GM18511 (cell line): ENCODE results near the gene CHD9.
"Not testable (repeated sequence)": the region's sequence is repeated elsewhere in the genome, so short reads cannot be mapped to it uniquely, and the experiment has no call there.

Experiments used
- ATAC-seq: cut with Tn5 transposase; IDR thresholded peaks from one replicate; pipeline ENCODE4 v1.9.1; 2021; ENCODE audit warnings: mild to moderate bottlenecking, moderate library complexity; ENCODE audit not compliant: unreplicated experiment

Gene CHD9

GRCh38 chr16:53045341-53046220, 9.2 kb upstream of the CHD9 start:
- ATAC-seq = no peak

- ATAC-seq = not testable (repeated sequence)
Observed at GRCh38 chr16:53047515-53047914, 7.3 kb upstream of the CHD9 start.

GRCh38 chr16:53048139-53048915, 6.5 kb upstream of the CHD9 start:
- ATAC-seq = no peak

GRCh38 chr16:53051255-53051654, 3.5 kb upstream of the CHD9 start:
- not testable (repeated sequence) for ATAC-seq

GRCh38 chr16:53052519-53053501, 2.0 kb upstream of the CHD9 start, which contains the start of gene CHD9NB:
Gene CHD9NB (minus strand): TSS chr16:53052897. CDS start chr16:53044158, 8,739 bp downstream.
- peak; percentile 27 for ATAC-seq

GRCh38 chr16:53053967-53054669, 673 bp upstream of the CHD9 start:
- peak; percentile 56 for ATAC-seq

GRCh38 chr16:53055541-53056391, 975 bp downstream of the CHD9 start:
- ATAC-seq = no peak

GRCh38 chr16:53056392-53056881, 1.6 kb downstream of the CHD9 start:
- no peak for ATAC-seq

GRCh38 chr16:53057658-53058057, 2.9 kb downstream of the CHD9 start:
- no peak for ATAC-seq

- no peak for ATAC-seq
Observed at GRCh38 chr16:53058441-53058840, 3.6 kb downstream of the CHD9 start.

GRCh38 chr16:53058882-53059281, 4.1 kb downstream of the CHD9 start:
- ATAC-seq = no peak

- no peak for ATAC-seq
Observed at GRCh38 chr16:53059672-53060071, 4.9 kb downstream of the CHD9 start.

GRCh38 chr16:53061256-53061655, 6.5 kb downstream of the CHD9 start:
- peak; percentile 30 for ATAC-seq

GRCh38 chr16:53061701-53062159, 6.9 kb downstream of the CHD9 start:
- peak; percentile 93 for ATAC-seq

- no peak for ATAC-seq
Observed at GRCh38 chr16:53064081-53064578, 9.3 kb downstream of the CHD9 start.

- no peak for ATAC-seq
Observed at GRCh38 chr16:53065461-53066061, 10.8 kb downstream of the CHD9 start.

GRCh38 chr16:53067675-53068074, 12.9 kb downstream of the CHD9 start:
- no peak for ATAC-seq

- peak; percentile 55 for ATAC-seq
Observed at GRCh38 chr16:53068423-53068833, 13.6 kb downstream of the CHD9 start.
